Measurements from ENCODE around the gene PUS3. TPM values are rescaled to one million over a fixed set of nuclear protein-coding genes. Genes with fewer than 3 reads are reported as not detected.

Gene PUS3
- polyA plus RNA-seq (2013, experiment 1 of 2) = 16.9 TPM
- 18.4 TPM for polyA plus RNA-seq (2013, experiment 2 of 2)

DNA sequence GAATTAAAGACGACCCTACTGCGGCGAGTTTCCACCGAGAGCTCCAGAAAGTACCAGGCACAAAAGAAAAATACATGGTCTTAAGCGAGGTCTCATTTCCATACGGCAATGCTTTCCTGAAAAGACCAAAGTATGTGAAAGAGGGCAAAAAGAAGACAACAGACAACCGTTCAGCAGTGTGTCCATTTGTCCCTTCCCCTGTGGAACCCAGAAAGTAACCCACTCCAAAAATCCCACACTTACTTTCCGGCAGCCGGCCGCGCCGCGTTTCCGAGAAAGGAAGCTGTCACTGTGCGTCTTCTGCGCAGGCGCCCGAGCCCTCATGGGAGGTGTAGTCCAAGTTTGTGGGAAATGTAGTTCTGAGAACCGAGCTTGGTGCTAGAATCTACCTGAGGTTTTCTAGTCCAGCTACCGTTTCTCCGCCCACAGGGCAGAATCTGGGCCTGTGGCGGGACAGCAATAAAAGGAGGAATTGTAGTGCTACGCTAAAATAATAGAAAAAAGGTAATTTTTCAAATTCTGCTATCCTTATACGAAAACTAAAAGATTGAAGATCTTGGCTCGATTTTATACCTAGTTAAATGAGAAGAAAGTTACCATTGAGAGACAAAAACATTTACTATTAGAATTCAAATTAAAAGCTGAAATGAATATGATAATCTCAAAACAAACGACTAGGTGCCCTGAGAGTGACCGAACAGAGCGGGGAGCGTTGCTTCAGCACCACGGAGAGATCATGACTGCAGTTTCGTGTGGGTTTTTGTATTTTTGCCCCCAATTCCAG lies at the start of gene PUS3:
PUS3 (minus strand) TSS at position 280 of the 784 bp plus-strand sequence. CDS start 6,922 bp downstream, outside the sequence.
- H3K36me3 ChIP-seq (replicated peaks in 1 of 2; ENCODE audit: control insufficient read depth in 2 of 2, insufficient read depth in 2 of 2, low read length in 2 of 2) = peaks cover 5 to 12% of the 10 kb centered on the region in 2 donors
- peak within 1 kb of the TSS; percentile 62 to 91 for H3K4me3 ChIP-seq (ENCODE audit: low read length in 2 of 2)
- H3K27ac ChIP-seq (replicated peaks; ENCODE audit: low read length) = no peak within 1 kb of the TSS
- peak within 1 kb of the TSS; percentile 86 for H2AFZ ChIP-seq (ENCODE audit: low read length)
- no peak within 1 kb of the TSS for H2BK120ac ChIP-seq (ENCODE audit: low read depth, low read length)
- H3K27me3 ChIP-seq (ENCODE audit: control insufficient read depth in 3 of 3, insufficient read depth in 3 of 3, low read depth in 1 of 3, low read length in 3 of 3) = peaks cover 3 to 9% (median 5%) of the 10 kb centered on the region in 3 experiments
- H3K23ac ChIP-seq (ENCODE audit: low read depth, low read length, poor library complexity) = no peak within 1 kb of the TSS
- peak within 1 kb of the TSS; percentile 55 for H3K4me2 ChIP-seq (ENCODE audit: insufficient read depth, low read length, poor library complexity, severe bottlenecking)
- no peak within 1 kb of the TSS for H3K18ac ChIP-seq (ENCODE audit: low read length)
- no peak within 1 kb of the TSS for H2BK5ac ChIP-seq (ENCODE audit: low read length)
- H2AK5ac ChIP-seq (ENCODE audit: low read depth, low read length) = no peak within 1 kb of the TSS
- H2BK12ac ChIP-seq (ENCODE audit: low read length) = no peak within 1 kb of the TSS
- peaks cover 5 to 7% of the 10 kb centered on the region in 2 donors for H3K9me3 ChIP-seq (replicated peaks in 1 of 2; ENCODE audit: control insufficient read depth in 2 of 2, insufficient read depth in 1 of 2, low read depth in 1 of 2, low read length in 2 of 2)
- WGBS, 2 donors (ENCODE audit: extremely low coverage in 2 of 2, insufficient read length in 2 of 2, insufficient replicate concordance in 1 of 2) = no CpG with 5 or more reads among the region's 31 CpGs
- no peaks in the 10 kb centered on the region for H3K79me1 ChIP-seq (ENCODE audit: low read depth, low read length)
- no peak within 1 kb of the TSS for H3K4ac ChIP-seq (ENCODE audit: low read length)
- no peak within 1 kb of the TSS for H4K91ac ChIP-seq (ENCODE audit: low read depth, low read length, poor library complexity)
- H3K14ac ChIP-seq (ENCODE audit: low read length) = no peak within 1 kb of the TSS
- peaks cover 2 to 7% of the 10 kb centered on the region in 2 donors for H3K4me1 ChIP-seq (ENCODE audit: control insufficient read depth in 2 of 2, insufficient read depth in 1 of 2, low read depth in 1 of 2, low read length in 2 of 2)
- H3K9ac ChIP-seq (ENCODE audit: low read depth, low read length, poor library complexity) = no peak within 1 kb of the TSS
- DNase-seq (ENCODE audit: low spot score) = peak; percentile 66
- H4K8ac ChIP-seq (ENCODE audit: low read depth, low read length) = no peak within 1 kb of the TSS
- no peak within 1 kb of the TSS for H2BK15ac ChIP-seq (ENCODE audit: low read length)

GRCh38 chr11:125952559-125952958 lies 49.6 kb upstream of the PUS3 start:
- Histone ChIP-seq H2BK12ac (ENCODE audit: low read length) (no peak overlapping the region), H3K27me3 (ENCODE audit: control insufficient read depth in 3 of 3, insufficient read depth in 3 of 3, low read depth in 1 of 3, low read length in 3 of 3) (no peaks in the 10 kb centered on the region), H2BK15ac (ENCODE audit: low read length) (no peak overlapping the region), H3K4me2 (ENCODE audit: insufficient read depth, low read length, poor library complexity, severe bottlenecking) (no peak overlapping the region), H3K4me3 (ENCODE audit: low read length in 2 of 2) (no peak overlapping the region), H2BK120ac (ENCODE audit: low read depth, low read length) (no peak overlapping the region), H3K4me1 (ENCODE audit: control insufficient read depth in 2 of 2, insufficient read depth in 1 of 2, low read depth in 1 of 2, low read length in 2 of 2) (peaks cover 0 to 7% of the 10 kb centered on the region in 2 donors), H2AFZ (ENCODE audit: low read length) (no peak overlapping the region), H4K91ac (ENCODE audit: low read depth, low read length, poor library complexity) (no peak overlapping the region), H3K18ac (ENCODE audit: low read length) (no peak overlapping the region), H3K4ac (ENCODE audit: low read length) (no peak overlapping the region), H3K9me3 (replicated peaks in 1 of 2; ENCODE audit: control insufficient read depth in 2 of 2, insufficient read depth in 1 of 2, low read depth in 1 of 2, low read length in 2 of 2) (no peaks in the 10 kb centered on the region), H3K23ac (ENCODE audit: low read depth, low read length, poor library complexity) (no peak overlapping the region), H2BK5ac (ENCODE audit: low read length) (no peak overlapping the region), H3K14ac (ENCODE audit: low read length) (no peak overlapping the region), H3K36me3 (replicated peaks in 1 of 2; ENCODE audit: control insufficient read depth in 2 of 2, insufficient read depth in 2 of 2, low read length in 2 of 2) (peaks cover 0 to 11% of the 10 kb centered on the region in 2 donors), H4K8ac (ENCODE audit: low read depth, low read length) (no peak overlapping the region), H3K27ac (replicated peaks; ENCODE audit: low read length) (no peak overlapping the region), H3K79me1 (ENCODE audit: low read depth, low read length) (no peaks in the 10 kb centered on the region), H2AK5ac (ENCODE audit: low read depth, low read length) (no peak overlapping the region), H3K9ac (ENCODE audit: low read depth, low read length, poor library complexity) (no peak overlapping the region)
- WGBS, 2 donors (ENCODE audit: extremely low coverage in 2 of 2, insufficient read length in 2 of 2, insufficient replicate concordance in 1 of 2) = no CpG with 5 or more reads among the region's 2 CpGs
- no peak for DNase-seq (ENCODE audit: low spot score)

GRCh38 chr11:125951731-125952130 lies 48.7 kb upstream of the PUS3 start:
- no peak overlapping the region for H4K8ac ChIP-seq (ENCODE audit: low read depth, low read length)
- no peaks in the 10 kb centered on the region for H3K79me1 ChIP-seq (ENCODE audit: low read depth, low read length)
- H3K14ac ChIP-seq (ENCODE audit: low read length) = no peak overlapping the region
- no peak overlapping the region for H3K4me3 ChIP-seq (ENCODE audit: low read length in 2 of 2)
- no peak overlapping the region for H2BK15ac ChIP-seq (ENCODE audit: low read length)
- no peaks in the 10 kb centered on the region for H3K9me3 ChIP-seq (replicated peaks in 1 of 2; ENCODE audit: control insufficient read depth in 2 of 2, insufficient read depth in 1 of 2, low read depth in 1 of 2, low read length in 2 of 2)
- peak overlapping the region; percentile 38 for H3K4ac ChIP-seq (ENCODE audit: low read length)
- WGBS, 2 donors (ENCODE audit: extremely low coverage in 2 of 2, insufficient read length in 2 of 2, insufficient replicate concordance in 1 of 2) = no CpG with 5 or more reads among the region's 11 CpGs
- H2AFZ ChIP-seq (ENCODE audit: low read length) = no peak overlapping the region
- H2BK120ac ChIP-seq (ENCODE audit: low read depth, low read length) = no peak overlapping the region
- peak overlapping the region; percentile 24 for H3K18ac ChIP-seq (ENCODE audit: low read length)
- H3K4me2 ChIP-seq (ENCODE audit: insufficient read depth, low read length, poor library complexity, severe bottlenecking) = no peak overlapping the region
- H3K27me3 ChIP-seq (ENCODE audit: control insufficient read depth in 3 of 3, insufficient read depth in 3 of 3, low read depth in 1 of 3, low read length in 3 of 3) = no peaks in the 10 kb centered on the region
- peak overlapping the region; percentile 92 for H3K23ac ChIP-seq (ENCODE audit: low read depth, low read length, poor library complexity)
- peaks cover 0 to 7% of the 10 kb centered on the region in 2 donors for H3K4me1 ChIP-seq (ENCODE audit: control insufficient read depth in 2 of 2, insufficient read depth in 1 of 2, low read depth in 1 of 2, low read length in 2 of 2)
- no peak overlapping the region for H3K9ac ChIP-seq (ENCODE audit: low read depth, low read length, poor library complexity)
- H4K91ac ChIP-seq (ENCODE audit: low read depth, low read length, poor library complexity) = no peak overlapping the region
- no peak overlapping the region for H2AK5ac ChIP-seq (ENCODE audit: low read depth, low read length)
- no peak overlapping the region for H3K27ac ChIP-seq (replicated peaks; ENCODE audit: low read length)
- no peak overlapping the region for H2BK12ac ChIP-seq (ENCODE audit: low read length)
- no peak overlapping the region for H2BK5ac ChIP-seq (ENCODE audit: low read length)
- DNase-seq (ENCODE audit: low spot score) = no peak
- H3K36me3 ChIP-seq (replicated peaks in 1 of 2; ENCODE audit: control insufficient read depth in 2 of 2, insufficient read depth in 2 of 2, low read length in 2 of 2) = peaks cover 0 to 9% of the 10 kb centered on the region in 2 donors
